NT2/D1 (cell line): ENCODE results near the gene PPP1R9A.

Experiments used
- DNase-seq: peaks from one replicate; pipeline ENCODE4 v3.0.0-alpha.2; 2011; ENCODE audit warnings: low read depth, low spot score
- H3K27me3 ChIP-seq: 2 replicates; pipeline ENCODE4 v1.6.0; 2011; ENCODE audit warnings: mild to moderate bottlenecking; ENCODE audit not compliant: insufficient read length, insufficient read depth
- H3K36me3 ChIP-seq: 2 replicates; pipeline ENCODE4 v1.6.1; 2011; ENCODE audit warnings: mild to moderate bottlenecking, low read length, mixed read lengths; ENCODE audit not compliant: insufficient read depth, insufficient read length
- H3K4me1 ChIP-seq: 2 replicates; pipeline ENCODE4 v1.5.1; 2011; ENCODE audit not compliant: insufficient read depth, insufficient read length
- H3K4me3 ChIP-seq: 2 replicates; pipeline ENCODE4 v1.5.1; 2011; ENCODE audit warnings: low read depth; ENCODE audit not compliant: insufficient read length
- H3K9ac ChIP-seq: 2 replicates; pipeline ENCODE4 v1.6.0; 2011; ENCODE audit warnings: low read depth; ENCODE audit not compliant: insufficient read length
- H3K9me3 ChIP-seq: 2 replicates; pipeline ENCODE4 v1.5.1; 2011; ENCODE audit warnings: mild to moderate bottlenecking, low read length; ENCODE audit not compliant: insufficient read depth
- SUZ12 ChIP-seq: IDR thresholded peaks from 2 replicates; pipeline ENCODE4 v1.6.1; 2011; ENCODE audit not compliant: insufficient read length, insufficient read depth; ENCODE audit errors: extremely low read depth
- YY1 ChIP-seq: IDR thresholded peaks from 2 replicates; pipeline ENCODE4 v1.6.1; 2011; ENCODE audit not compliant: insufficient read length, insufficient read depth
- ZNF274 ChIP-seq: IDR thresholded peaks from 2 replicates; pipeline ENCODE4 v1.6.1; 2011; ENCODE audit warnings: mild to moderate bottlenecking, low read depth, low read length

The PPP1R9A gene

DNA sequence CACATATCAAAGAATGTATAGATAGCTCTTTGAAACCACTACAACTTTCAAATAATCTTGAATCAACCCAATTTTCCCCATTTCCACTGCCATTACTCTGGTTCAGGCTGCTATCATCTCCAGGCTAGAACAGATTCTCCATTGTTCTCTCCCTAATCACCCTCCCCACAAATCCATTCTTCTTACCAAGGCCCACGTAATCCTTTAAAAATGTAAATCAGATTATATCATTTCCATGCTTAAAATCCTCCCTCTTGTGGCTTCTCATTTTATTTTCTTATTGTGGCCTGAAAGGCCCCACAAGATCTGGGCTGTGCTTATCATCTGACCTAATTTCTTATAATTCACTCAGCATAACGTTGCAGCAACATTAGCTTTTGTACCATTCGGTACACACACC is 420.0 kb downstream of the PPP1R9A start:
- Histone ChIP-seq H3K4me3 (no peak overlapping the region), H3K9me3 (no peaks in the 10 kb centered on the region), H3K27me3 (no peaks in the 10 kb centered on the region), H3K9ac (no peak overlapping the region), H3K4me1 (no peaks in the 10 kb centered on the region), H3K36me3 (no peaks in the 10 kb centered on the region)
- no peak for DNase-seq
- TF ChIP-seq SUZ12, result no peak
- TF ChIP-seq ZNF274, result no peak
- TF ChIP-seq YY1, result no peak

DNA sequence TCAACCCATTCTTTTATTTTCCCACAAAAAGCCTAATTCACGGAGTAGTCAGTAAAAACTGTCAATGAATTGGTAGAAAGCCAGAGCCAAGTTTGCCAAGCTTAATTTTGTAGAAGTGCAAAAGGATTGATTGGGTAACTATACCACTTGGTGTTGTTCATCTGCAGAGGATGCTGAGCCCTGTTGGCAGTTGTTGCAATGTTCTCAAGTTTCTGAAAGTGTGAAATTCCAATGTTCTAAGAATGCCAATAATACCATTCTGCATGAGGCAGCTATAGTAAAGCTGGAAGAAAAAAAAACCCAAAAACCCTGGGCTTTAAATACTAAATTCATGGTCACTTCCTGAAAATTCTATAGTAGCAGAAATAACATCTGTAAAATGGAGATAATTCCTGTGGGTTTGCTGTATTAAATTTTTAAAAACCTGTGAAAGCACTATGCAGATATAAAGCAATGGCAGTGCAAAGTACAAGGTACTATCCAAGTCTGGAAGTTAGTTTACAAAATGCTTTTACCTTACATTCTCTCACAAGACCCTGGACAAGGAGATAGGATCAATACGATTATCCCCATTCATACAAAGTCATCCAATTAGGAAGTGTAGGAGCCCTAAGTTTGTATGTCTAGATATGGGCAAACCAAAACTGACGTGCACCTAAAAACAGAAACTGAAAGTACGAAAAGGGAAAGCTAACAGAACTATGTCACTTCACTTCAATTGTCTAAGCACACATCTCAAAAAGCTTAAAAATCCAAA is 423.0 kb downstream of the PPP1R9A start:
- no peak for DNase-seq
- Histone ChIP-seq H3K36me3 (no peaks in the 10 kb centered on the region), H3K9ac (no peak overlapping the region), H3K4me1 (no peaks in the 10 kb centered on the region), H3K27me3 (no peaks in the 10 kb centered on the region), H3K9me3 (no peaks in the 10 kb centered on the region), H3K4me3 (no peak overlapping the region)
- no peak for TF ChIP-seq YY1
- TF ChIP-seq ZNF274, result no peak
- no peak for TF ChIP-seq SUZ12

DNA sequence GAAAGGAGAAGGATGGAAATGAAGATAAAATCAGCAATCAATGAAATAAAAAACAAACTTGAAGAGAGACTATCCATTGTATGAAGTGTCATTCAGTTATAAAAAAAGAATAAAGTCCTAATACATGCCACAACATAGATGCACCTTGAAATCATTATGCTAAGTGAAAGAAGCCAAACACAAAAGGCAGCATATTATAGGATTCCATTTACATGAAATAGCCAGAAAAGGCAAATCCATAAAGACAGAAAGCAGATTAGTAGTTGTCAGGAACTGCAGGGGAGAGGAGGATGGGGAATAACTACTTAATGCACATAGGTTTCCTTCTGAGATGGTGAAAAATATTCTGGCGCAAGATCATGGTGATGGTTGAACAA is 423.6 kb downstream of the PPP1R9A start:
- H3K4me1 ChIP-seq, result no peaks in the 10 kb centered on the region
- TF ChIP-seq ZNF274, result no peak
- TF ChIP-seq SUZ12, result no peak
- no peak for TF ChIP-seq YY1
- H3K27me3 ChIP-seq, result no peaks in the 10 kb centered on the region
- no peaks in the 10 kb centered on the region for H3K9me3 ChIP-seq
- DNase-seq, result no peak
- H3K9ac ChIP-seq, result no peak overlapping the region
- H3K36me3 ChIP-seq, result no peaks in the 10 kb centered on the region
- no peak overlapping the region for H3K4me3 ChIP-seq

DNA sequence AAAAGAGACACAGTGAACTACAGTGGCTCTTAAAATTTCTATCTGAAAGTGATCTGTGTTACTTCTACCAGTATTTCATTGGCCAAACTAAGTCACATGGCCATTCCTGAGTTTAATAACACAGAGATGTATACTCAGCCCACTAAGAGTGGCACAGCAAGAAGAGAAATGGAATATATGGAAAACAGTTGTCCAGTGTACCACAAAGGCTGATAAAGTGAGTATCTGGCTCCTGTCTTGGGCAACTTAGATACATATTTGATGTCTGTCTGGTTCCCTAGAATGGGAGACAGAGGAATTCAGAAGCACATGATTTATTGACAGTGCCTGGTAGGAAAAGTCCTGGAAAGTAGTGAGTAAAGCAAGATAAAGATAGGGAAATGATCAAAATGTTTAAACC is 427.1 kb downstream of the PPP1R9A start:
- Histone ChIP-seq H3K9me3 (no peaks in the 10 kb centered on the region), H3K4me1 (no peaks in the 10 kb centered on the region), H3K36me3 (no peaks in the 10 kb centered on the region), H3K9ac (no peak overlapping the region), H3K27me3 (no peaks in the 10 kb centered on the region), H3K4me3 (no peak overlapping the region)
- TF ChIP-seq YY1, result no peak
- TF ChIP-seq SUZ12, result no peak
- no peak for TF ChIP-seq ZNF274
- no peak for DNase-seq

DNA sequence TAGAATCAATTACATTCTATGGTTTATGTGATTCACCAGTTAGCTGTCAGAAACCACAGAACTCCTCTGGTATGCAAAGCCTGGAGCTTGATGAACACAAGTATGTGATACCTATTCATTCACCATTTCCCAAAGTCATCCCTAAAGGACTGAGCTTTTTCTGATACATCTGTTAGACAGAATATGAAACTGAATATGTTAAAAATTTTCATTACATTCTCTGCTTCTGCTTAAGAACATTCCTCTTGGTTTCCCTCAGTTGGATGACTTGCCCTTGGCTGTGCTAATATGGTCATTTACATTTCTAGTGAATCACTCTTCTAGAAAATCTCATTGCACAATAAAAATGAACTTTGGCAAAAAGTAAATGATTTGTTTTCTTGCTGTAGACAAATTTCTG is 427.7 kb downstream of the PPP1R9A start:
- Histone ChIP-seq H3K27me3 (no peaks in the 10 kb centered on the region), H3K9me3 (no peaks in the 10 kb centered on the region), H3K4me1 (no peaks in the 10 kb centered on the region), H3K9ac (no peak overlapping the region), H3K4me3 (no peak overlapping the region), H3K36me3 (no peaks in the 10 kb centered on the region)
- DNase-seq, result no peak
- TF ChIP-seq YY1 (no peak), ZNF274 (no peak)

DNA sequence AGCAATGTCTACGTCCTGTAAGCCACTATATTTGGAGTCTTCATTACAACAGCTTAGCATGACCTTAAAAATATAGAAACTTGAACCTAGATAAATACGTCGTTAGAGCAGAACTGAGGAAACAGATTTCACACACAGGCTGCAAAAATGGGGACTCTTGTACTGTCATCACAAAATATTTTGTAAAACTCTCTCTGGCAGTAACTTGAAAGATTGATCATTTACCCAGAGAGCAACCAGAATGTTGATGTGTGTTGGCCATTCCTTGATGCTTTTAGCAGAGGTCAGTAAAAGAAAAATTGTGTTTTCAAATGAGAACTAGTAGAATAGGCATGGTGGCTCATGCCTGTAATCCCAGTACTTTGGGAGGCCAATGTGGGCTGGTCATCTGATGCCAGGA is 431.4 kb downstream of the PPP1R9A start:
- Histone ChIP-seq H3K27me3 (no peaks in the 10 kb centered on the region), H3K4me1 (peaks cover 3% of the 10 kb centered on the region)
- TF ChIP-seq ZNF274, result no peak
- no peak for TF ChIP-seq YY1
- TF ChIP-seq SUZ12, result no peak

DNA sequence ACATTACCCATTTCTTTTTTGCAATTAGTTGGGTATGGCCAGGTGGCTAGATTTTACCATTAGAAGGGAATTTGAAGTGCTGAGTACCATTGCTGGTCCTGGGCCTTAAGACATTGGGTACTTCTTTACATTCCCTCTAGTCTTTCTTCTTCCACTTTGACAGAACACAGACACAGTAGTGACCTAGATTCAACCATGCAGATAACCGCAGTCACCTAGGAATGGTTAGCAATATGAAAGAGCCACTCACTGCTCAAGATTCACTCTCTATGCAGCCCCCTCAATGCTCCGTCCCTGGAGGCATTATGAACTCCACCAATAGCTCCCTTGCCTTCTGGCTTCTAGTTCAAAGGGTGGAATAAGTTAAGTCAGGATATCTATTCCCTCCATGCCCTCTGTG is 433.1 kb downstream of the PPP1R9A start:
- no peak for TF ChIP-seq YY1
- no peak for TF ChIP-seq SUZ12
- no peak for TF ChIP-seq ZNF274
- H3K4me3 ChIP-seq, result no peak overlapping the region
- no peak overlapping the region for H3K9ac ChIP-seq
- H3K4me1 ChIP-seq, result peaks cover 3% of the 10 kb centered on the region
- DNase-seq, result no peak
- H3K36me3 ChIP-seq, result no peaks in the 10 kb centered on the region
- no peaks in the 10 kb centered on the region for H3K9me3 ChIP-seq
- H3K27me3 ChIP-seq, result no peaks in the 10 kb centered on the region

More for the DNA sequence above, 431.4 kb downstream of the PPP1R9A start:
- no peaks in the 10 kb centered on the region for H3K9me3 ChIP-seq
- H3K9ac ChIP-seq, result no peak overlapping the region
- DNase-seq, result no peak
- H3K4me3 ChIP-seq, result no peak overlapping the region
- no peaks in the 10 kb centered on the region for H3K36me3 ChIP-seq

DNA sequence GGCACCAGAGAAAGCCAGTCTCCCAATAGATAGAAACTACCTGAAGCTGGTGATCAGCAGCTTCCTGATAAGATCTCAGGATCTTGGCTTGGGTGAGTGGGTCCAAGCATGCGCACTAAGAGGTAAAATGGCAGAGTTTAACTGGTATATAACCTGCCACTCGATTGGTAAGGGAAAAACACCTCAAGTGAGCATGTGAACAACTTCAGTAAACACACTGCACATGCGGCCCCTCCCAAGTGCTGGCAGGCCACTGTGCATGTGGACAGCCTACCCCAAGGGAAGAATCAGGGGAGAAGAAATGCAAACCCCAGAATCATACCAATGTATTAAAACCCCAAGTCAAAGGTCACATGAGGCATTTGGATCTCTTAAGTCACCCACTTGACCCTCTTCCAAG is 434.6 kb downstream of the PPP1R9A start:
- TF ChIP-seq SUZ12 (no peak), YY1 (no peak), ZNF274 (no peak)

More for the DNA sequence above, 434.6 kb downstream of the PPP1R9A start:
- DNase-seq, result no peak
- Histone ChIP-seq H3K27me3 (no peaks in the 10 kb centered on the region), H3K9ac (no peak overlapping the region), H3K4me1 (peaks cover 3% of the 10 kb centered on the region), H3K9me3 (no peaks in the 10 kb centered on the region), H3K4me3 (no peak overlapping the region), H3K36me3 (no peaks in the 10 kb centered on the region)
